MM.1S (cell line): ENCODE results near the gene ERCC8.
"Not testable (repeated sequence)": the region's sequence is repeated elsewhere in the genome, so short reads cannot be mapped to it uniquely, and the experiment has no call there.

ENCODE experiments used
- DNase-seq: peaks from one replicate; pipeline ENCODE4 v3.0.0-alpha.2; 2015
- H2AFZ ChIP-seq: fragments of 300-600 bp; sonication (generic); 2 replicates; pipeline ENCODE4 v1.6.0; 2016; ENCODE audit warnings: antibody characterized with exemption, low read length
- H3F3A ChIP-seq: fragments of 300-600 bp; sonication (generic); 2 replicates; pipeline ENCODE4 v1.6.1; 2016; ENCODE audit warnings: mild to moderate bottlenecking, antibody characterized with exemption, low read length, moderate library complexity, mixed read lengths; ENCODE audit not compliant: insufficient read depth
- H3K27ac ChIP-seq: fragments of 300-600 bp; sonication (generic); 2 replicates; pipeline ENCODE4 v1.5.1; 2016; ENCODE audit warnings: mild to moderate bottlenecking, low read length
- H3K27me3 ChIP-seq: fragments of 300-600 bp; sonication (generic); replicated peaks from 2 replicates; pipeline ENCODE4 v1.6.0; 2016; ENCODE audit warnings: low read length; ENCODE audit not compliant: insufficient read depth
- H3K36me3 ChIP-seq: fragments of 300-600 bp; sonication (generic); replicated peaks from 2 replicates; pipeline ENCODE4 v1.6.1; 2016; ENCODE audit warnings: mild to moderate bottlenecking, low read length, mixed read lengths; ENCODE audit not compliant: insufficient read depth
- H3K4me1 ChIP-seq: fragments of 300-600 bp; sonication (generic); 2 replicates; pipeline ENCODE4 v1.6.1; 2016; ENCODE audit warnings: low read length, mixed read lengths
- H3K4me2 ChIP-seq: fragments of 300-600 bp; sonication (generic); 2 replicates; pipeline ENCODE4 v1.6.0; 2016; ENCODE audit warnings: low read depth, low read length
- H3K4me3 ChIP-seq: fragments of 300-600 bp; sonication (generic); 2 replicates; pipeline ENCODE4 v1.5.1; 2016; ENCODE audit warnings: low read length, mixed read lengths
- H3K79me2 ChIP-seq: fragments of 300-600 bp; sonication (generic); 2 replicates; pipeline ENCODE4 v1.6.1; 2016; ENCODE audit warnings: mixed run types, low read length, mixed read lengths
- H3K9ac ChIP-seq: fragments of 300-600 bp; sonication (generic); 2 replicates; pipeline ENCODE4 v1.6.1; 2016; ENCODE audit warnings: low read length, mixed read lengths
- H3K9me2 ChIP-seq: fragments of 300-600 bp; sonication (generic); replicated peaks from 2 replicates; pipeline ENCODE4 v1.6.1; 2016; ENCODE audit warnings: mild to moderate bottlenecking, low read length, mixed read lengths; ENCODE audit not compliant: insufficient read depth
- H3K9me3 ChIP-seq: fragments of 300-600 bp; sonication (generic); replicated peaks from 2 replicates; pipeline ENCODE4 v1.6.1; 2016; ENCODE audit warnings: mild to moderate bottlenecking, low read length, mixed read lengths; ENCODE audit not compliant: insufficient read depth
- H4K20me1 ChIP-seq: fragments of 300-600 bp; sonication (generic); 2 replicates; pipeline ENCODE4 v1.6.1; 2016; ENCODE audit warnings: mild to moderate bottlenecking, low read length, moderate library complexity, mixed read lengths; ENCODE audit not compliant: insufficient read depth
- EZH2 ChIP-seq: fragments of 300-600 bp; sonication (generic); optimal IDR thresholded peaks from 2 replicates; pipeline ENCODE3; 2017; ENCODE audit warnings: low read depth, mild to moderate bottlenecking, antibody characterized with exemption, low read length, mixed read lengths
- EZH2phosphoT487 ChIP-seq: fragments of 300-600 bp; sonication (generic); IDR thresholded peaks from 2 replicates; pipeline ENCODE4 v1.6.1; 2018; ENCODE audit warnings: antibody characterized with exemption, low read length
- TF ChIP-seq, protein P1 (sequence below): fragments of 300-600 bp; sonication (generic); IDR thresholded peaks from 2 replicates; pipeline ENCODE4 v1.5.1; 2016; ENCODE audit warnings: antibody characterized with exemption, low read length, mixed read lengths

Gene ERCC8

GRCh38 chr5:60992871-60993270 lies 48.0 kb upstream of the ERCC8 start:
- DNase-seq: no peak
- Histone ChIP-seq H4K20me1 (no peaks in the 10 kb centered on the region), H3K27ac (no peak overlapping the region), H3K79me2 (no peaks in the 10 kb centered on the region), H3K27me3 (no peaks in the 10 kb centered on the region), H3K9ac (no peak overlapping the region), H3K9me3 (no peaks in the 10 kb centered on the region), H3K4me3 (no peak overlapping the region), H3K9me2 (no peaks in the 10 kb centered on the region), H3K4me2 (no peak overlapping the region), H3F3A (no peaks in the 10 kb centered on the region), H2AFZ (no peak overlapping the region), H3K4me1 (no peaks in the 10 kb centered on the region), H3K36me3 (no peaks in the 10 kb centered on the region)
- TF ChIP-seq EZH2phosphoT487: no peak

- no peaks in the 10 kb centered on the region for H4K20me1 ChIP-seq
- H3K27ac ChIP-seq: no peak overlapping the region
- no peak overlapping the region for H3K4me3 ChIP-seq
- no peaks in the 10 kb centered on the region for H3F3A ChIP-seq
- H3K4me1 ChIP-seq: no peaks in the 10 kb centered on the region
- no peaks in the 10 kb centered on the region for H3K79me2 ChIP-seq
- TF ChIP-seq EZH2 (no peak), EZH2phosphoT487 (no peak)
- TF ChIP-seq, protein P1, sequence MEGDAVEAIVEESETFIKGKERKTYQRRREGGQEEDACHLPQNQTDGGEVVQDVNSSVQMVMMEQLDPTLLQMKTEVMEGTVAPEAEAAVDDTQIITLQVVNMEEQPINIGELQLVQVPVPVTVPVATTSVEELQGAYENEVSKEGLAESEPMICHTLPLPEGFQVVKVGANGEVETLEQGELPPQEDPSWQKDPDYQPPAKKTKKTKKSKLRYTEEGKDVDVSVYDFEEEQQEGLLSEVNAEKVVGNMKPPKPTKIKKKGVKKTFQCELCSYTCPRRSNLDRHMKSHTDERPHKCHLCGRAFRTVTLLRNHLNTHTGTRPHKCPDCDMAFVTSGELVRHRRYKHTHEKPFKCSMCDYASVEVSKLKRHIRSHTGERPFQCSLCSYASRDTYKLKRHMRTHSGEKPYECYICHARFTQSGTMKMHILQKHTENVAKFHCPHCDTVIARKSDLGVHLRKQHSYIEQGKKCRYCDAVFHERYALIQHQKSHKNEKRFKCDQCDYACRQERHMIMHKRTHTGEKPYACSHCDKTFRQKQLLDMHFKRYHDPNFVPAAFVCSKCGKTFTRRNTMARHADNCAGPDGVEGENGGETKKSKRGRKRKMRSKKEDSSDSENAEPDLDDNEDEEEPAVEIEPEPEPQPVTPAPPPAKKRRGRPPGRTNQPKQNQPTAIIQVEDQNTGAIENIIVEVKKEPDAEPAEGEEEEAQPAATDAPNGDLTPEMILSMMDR: no peak
- no peaks in the 10 kb centered on the region for H3K9me3 ChIP-seq
- H3K4me2 ChIP-seq: no peak overlapping the region
- no peak for DNase-seq
- no peaks in the 10 kb centered on the region for H3K36me3 ChIP-seq
- no peak overlapping the region for H2AFZ ChIP-seq
- no peak overlapping the region for H3K9ac ChIP-seq
- no peaks in the 10 kb centered on the region for H3K9me2 ChIP-seq
- no peaks in the 10 kb centered on the region for H3K27me3 ChIP-seq
These were observed 44.9 kb upstream of the ERCC8 start for GRCh38 chr5:60989790-60990189.

DNA sequence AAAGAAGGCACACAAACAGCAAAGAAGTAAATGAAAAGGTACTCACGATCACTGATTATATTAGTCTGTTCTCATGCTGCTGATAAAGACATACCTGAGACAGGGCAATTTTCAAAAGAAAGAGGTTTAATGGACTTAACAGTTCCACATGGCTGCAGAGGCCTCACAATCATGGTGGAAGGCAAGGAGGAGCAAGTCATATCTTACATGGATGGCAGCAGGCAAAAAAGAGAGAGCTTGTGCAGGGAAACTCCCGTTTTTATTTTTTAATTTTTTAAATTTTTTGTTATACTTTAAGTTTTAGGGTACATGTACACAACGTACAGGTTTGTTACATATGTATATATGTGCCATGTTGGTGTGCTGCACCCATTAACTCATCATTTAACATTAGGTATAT lies 37.3 kb upstream of the ERCC8 start:
- not testable (repeated sequence) for H3K9me3 ChIP-seq, H4K20me1 ChIP-seq, H3F3A ChIP-seq, H3K4me2 ChIP-seq, H3K4me3 ChIP-seq, DNase-seq, H3K36me3 ChIP-seq, H3K9me2 ChIP-seq, H3K9ac ChIP-seq, H2AFZ ChIP-seq, H3K79me2 ChIP-seq, H3K4me1 ChIP-seq, H3K27me3 ChIP-seq, H3K27ac ChIP-seq

DNA sequence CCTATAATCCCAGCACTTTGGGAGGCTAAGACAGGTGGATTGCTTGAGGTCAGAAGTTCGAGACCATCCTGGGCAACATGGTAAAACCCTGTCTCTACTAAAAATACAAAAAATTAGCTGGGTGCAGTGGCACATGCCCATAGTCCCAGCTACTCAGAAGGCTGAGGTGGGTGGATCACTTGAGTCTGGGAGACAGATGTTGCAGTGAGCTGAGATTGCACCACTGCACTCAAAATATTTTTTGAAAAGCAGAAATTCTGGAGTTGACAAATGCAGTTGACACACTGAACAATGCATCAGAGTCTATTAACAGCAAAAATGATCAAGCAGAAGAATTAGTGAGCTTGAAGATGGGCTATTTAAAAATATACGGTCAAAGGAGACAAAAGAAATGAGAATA lies 35.6 kb upstream of the ERCC8 start:
- no peak overlapping the region for H3K27ac ChIP-seq
- H3K79me2 ChIP-seq: no peaks in the 10 kb centered on the region

More for the DNA sequence above, 35.6 kb upstream of the ERCC8 start:
- no peak overlapping the region for H2AFZ ChIP-seq
- no peak overlapping the region for H3K9ac ChIP-seq
- H3K9me3 ChIP-seq: no peaks in the 10 kb centered on the region
- no peaks in the 10 kb centered on the region for H4K20me1 ChIP-seq
- no peaks in the 10 kb centered on the region for H3K36me3 ChIP-seq
- no peak overlapping the region for H3K4me2 ChIP-seq
- no peaks in the 10 kb centered on the region for H3K9me2 ChIP-seq
- H3F3A ChIP-seq: no peaks in the 10 kb centered on the region
- no peaks in the 10 kb centered on the region for H3K27me3 ChIP-seq
- DNase-seq: no peak
- TF ChIP-seq, protein P1: no peak
- TF ChIP-seq EZH2phosphoT487 (no peak), EZH2 (no peak)
- no peak overlapping the region for H3K4me3 ChIP-seq
- no peaks in the 10 kb centered on the region for H3K4me1 ChIP-seq
